Cardiac muscle cell (in vitro differentiated cells and primary cell): ENCODE results near the gene SFXN5. TPM values are rescaled to one million over a fixed set of nuclear protein-coding genes. Genes with fewer than 3 reads are reported as not detected.

ENCODE experiments used
- DNase-seq, 2 donors: peaks; one replicate each; pipeline versions ENCODE4 v3.0.0 to v3.0.0-alpha.2; 2010 to 2017; ENCODE audit warnings: low read depth in 1 of 2, low spot score in 1 of 2
- H3K27ac ChIP-seq: fragments of 200-600 bp; sonication (generic); 2 replicates; pipeline ENCODE4 v1.5.1; 2016
- H3K27me3 ChIP-seq: fragments of 200-600 bp; sonication (generic); 2 replicates; pipeline ENCODE4 v1.6.0; 2016; ENCODE audit warnings: control low read depth
- H3K36me3 ChIP-seq: fragments of 200-600 bp; sonication (generic); 2 replicates; pipeline ENCODE4 v1.5.1; 2016; ENCODE audit warnings: control low read depth
- H3K4me1 ChIP-seq: fragments of 200-600 bp; sonication (generic); 2 replicates; pipeline ENCODE4 v1.8.1; 2017; ENCODE audit warnings: low read depth, mild to moderate bottlenecking, mixed run types
- H3K4me3 ChIP-seq: fragments of 200-600 bp; sonication (generic); 2 replicates; pipeline ENCODE4 v1.5.1; 2016; ENCODE audit warnings: mild to moderate bottlenecking
- H3K9me3 ChIP-seq: fragments of 200-600 bp; sonication (generic); 2 replicates; pipeline ENCODE4 v1.5.1; 2017; ENCODE audit warnings: low read depth, mild to moderate bottlenecking, control low read depth
- CTCF ChIP-seq: IDR thresholded peaks from 2 replicates; pipeline ENCODE4 v1.5.1; 2012; ENCODE audit warnings: low read depth, mild to moderate bottlenecking, low read length
- polyA plus RNA-seq: library from polyadenylated mRNA; unstranded; fragments of >200 nt; fragmentation: Nextera tagmentation; extraction: Ambion mirVana; gene quantifications from 2 replicates; pipeline ENCODE4 v1.2.1, GENCODE V29; 2016
- total RNA-seq: library from RNA; depleted of rRNA; stranded (reverse); fragments of >200 nt; gene quantifications from 2 replicates; pipeline ENCODE4 v1.2.3, GENCODE V29; 2016

Gene SFXN5
- total and polyA plus RNA-seq, 2 experiments from 2014 or later, result 11.4 to 13.5 TPM

- TF ChIP-seq CTCF, result no peak
- no peak for DNase-seq
- H3K4me3 ChIP-seq, result no peak overlapping the region
- no peaks in the 10 kb centered on the region for H3K4me1 ChIP-seq
- H3K36me3 ChIP-seq, result no peaks in the 10 kb centered on the region
- no peak overlapping the region for H3K27ac ChIP-seq
- peaks cover 80% of the 10 kb centered on the region for H3K27me3 ChIP-seq
- H3K9me3 ChIP-seq, result no peaks in the 10 kb centered on the region
Measured at GRCh38 chr2:72954376-72955227, 116.9 kb downstream of the SFXN5 start.

- DNase-seq, result no peak
- H3K4me1 ChIP-seq, result no peaks in the 10 kb centered on the region
- TF ChIP-seq CTCF, result no peak
Measured at GRCh38 chr2:72953976-72954375, 117.5 kb downstream of the SFXN5 start.

GRCh38 chr2:72953528-72953927 lies 118.0 kb downstream of the SFXN5 start:
- no peak overlapping the region for H3K27ac ChIP-seq
- TF ChIP-seq CTCF, result no peak
- H3K27me3 ChIP-seq, result peaks cover 69% of the 10 kb centered on the region
- no peaks in the 10 kb centered on the region for H3K36me3 ChIP-seq
- H3K4me3 ChIP-seq, result no peak overlapping the region
- no peaks in the 10 kb centered on the region for H3K9me3 ChIP-seq
- H3K4me1 ChIP-seq, result no peaks in the 10 kb centered on the region
- DNase-seq, result no peak

More at GRCh38 chr2:72953976-72954375, 117.5 kb downstream of the SFXN5 start:
- Histone ChIP-seq H3K4me3 (no peak overlapping the region), H3K27me3 (peaks cover 73% of the 10 kb centered on the region), H3K9me3 (no peaks in the 10 kb centered on the region), H3K36me3 (no peaks in the 10 kb centered on the region), H3K27ac (no peak overlapping the region)

- Histone ChIP-seq H3K27ac (no peak overlapping the region), H3K4me3 (no peak overlapping the region), H3K4me1 (no peaks in the 10 kb centered on the region), H3K36me3 (no peaks in the 10 kb centered on the region), H3K27me3 (peaks cover 65% of the 10 kb centered on the region), H3K9me3 (no peaks in the 10 kb centered on the region)
- no peak for DNase-seq
- TF ChIP-seq CTCF, result no peak
Measured at GRCh38 chr2:72952961-72953360, 118.6 kb downstream of the SFXN5 start.

- TF ChIP-seq CTCF, result no peak
- H3K4me1 ChIP-seq, result no peaks in the 10 kb centered on the region
- H3K9me3 ChIP-seq, result no peaks in the 10 kb centered on the region
- no peak for DNase-seq
- no peak overlapping the region for H3K27ac ChIP-seq
- no peaks in the 10 kb centered on the region for H3K36me3 ChIP-seq
- peaks cover 65% of the 10 kb centered on the region for H3K27me3 ChIP-seq
- H3K4me3 ChIP-seq, result no peak overlapping the region
Measured at GRCh38 chr2:72952110-72952823, 119.2 kb downstream of the SFXN5 start.
